K562 (cell line): ENCODE results near the gene YPEL5. TPM values are rescaled to one million over a fixed set of nuclear protein-coding genes. Genes with fewer than 3 reads are reported as not detected.

ENCODE experiments used
- ATAC-seq: fragments of 200-7000 bp; cut with Tn5 transposase; 3 replicates; pipeline ENCODE4 v1.9.1; 2020; ENCODE audit warnings: moderate library complexity
- BruUV-seq: library from RNA; stranded (reverse); fragments of 400-500 nt; replicated peaks from 2 replicates; lab custom pipeline; 2021; lab: Mats Ljungman, UMichigan
- CTCF ChIA-PET: fragments of 300-600 bp; formaldehyde crosslinking; extraction: SDS; loops from one replicate; lab custom pipeline; 2021; ENCODE audit warnings: low intra/inter-chr PET ratio; lab: Yijun Ruan, JAX
- POLR2A ChIA-PET: fragments of 300-600, 350-650 bp; sonication (Branson Sonifier 250); formaldehyde crosslinking; extraction: SDS; loops from one replicate; lab custom pipeline; 2021; ENCODE audit warnings: antibody characterized with exemption, inconsistent platforms; lab: Yijun Ruan, JAX
- DNase-seq, 4 experiments: peaks; one replicate each; pipeline versions ENCODE4 v3.0.0 to v3.0.0-alpha.2; 2011 to 2018; ENCODE audit warnings: low spot score in 3 of 4, mixed read lengths in 3 of 4; ENCODE audit errors: extremely low read depth in 1 of 4
- FAIRE-seq: peaks from 2 replicates; lab custom pipeline; 2011; peaks lifted over from hg19 to GRCh38; lab: Jason Lieb, UNC
- H2AFZ ChIP-seq: 2 replicates; pipeline ENCODE4 v1.6.0; 2011; ENCODE audit warnings: low read depth, low read length, control low read depth, inconsistent platforms
- H3K27ac ChIP-seq: fragments of 200-600 bp; 3 replicates; pipeline ENCODE4 v1.8.0; 2011; ENCODE audit warnings: low read depth, mild to moderate bottlenecking, control low read depth, inconsistent platforms, low read length, moderate library complexity, mixed read lengths; ENCODE audit errors: extremely low read depth
- H3K27me3 ChIP-seq, 2 experiments: fragments of 300-600 bp in 1 of 2; 2 replicates in 1 of 2; 3 replicates in 1 of 2; pipeline versions ENCODE4 v1.6.0 to v1.8.0; 2011; ENCODE audit warnings: inconsistent platforms in 2 of 2, low read length in 2 of 2, mild to moderate bottlenecking in 1 of 2, mixed read lengths in 1 of 2, moderate library complexity in 1 of 2; ENCODE audit not compliant: control insufficient read depth in 2 of 2, insufficient read depth in 2 of 2
- H3K36me3 ChIP-seq: fragments of 300-600 bp; 3 replicates; pipeline ENCODE4 v1.8.0; 2011; ENCODE audit warnings: mild to moderate bottlenecking, low read length, inconsistent platforms; ENCODE audit not compliant: control insufficient read depth, insufficient read depth
- H3K4me1 ChIP-seq, 2 experiments: fragments of 200-600 bp in 1 of 2; replicated peaks in 1 of 2; 2 replicates in 1 of 2; 3 replicates in 1 of 2; pipeline versions ENCODE4 v1.5.1 to v1.8.0; 2011; ENCODE audit warnings: inconsistent platforms in 2 of 2, low read length in 2 of 2, mild to moderate bottlenecking in 1 of 2, mixed read lengths in 1 of 2, moderate library complexity in 1 of 2; ENCODE audit not compliant: control insufficient read depth in 2 of 2, insufficient read depth in 2 of 2
- H3K4me2 ChIP-seq: 2 replicates; pipeline ENCODE4 v1.6.1; 2011; ENCODE audit warnings: low read length, control low read depth, inconsistent platforms, mixed read lengths; ENCODE audit not compliant: insufficient read depth
- H3K4me3 ChIP-seq: fragments of 200-600 bp; sonication (generic), shearing (Covaris generic); 2 replicates; pipeline ENCODE4 v1.5.1; 2016; ENCODE audit warnings: control low read depth, inconsistent platforms
- H3K79me2 ChIP-seq: fragments of 200-600 bp; 3 replicates; pipeline ENCODE4 v1.8.0; 2011; ENCODE audit warnings: low read length, inconsistent platforms; ENCODE audit not compliant: control insufficient read depth, insufficient read depth
- H3K9ac ChIP-seq, 2 experiments: 2 replicates each; pipeline versions ENCODE4 v1.6.0 to v1.6.1; 2011; ENCODE audit warnings: low read depth in 2 of 2, low read length in 2 of 2, control low read depth in 1 of 2, inconsistent platforms in 1 of 2, mild to moderate bottlenecking in 1 of 2, mixed read lengths in 1 of 2; ENCODE audit not compliant: insufficient read depth in 1 of 2
- H3K9me1 ChIP-seq: one replicate; pipeline ENCODE4 v1.6.0; 2011; ENCODE audit warnings: inconsistent platforms, mild to moderate bottlenecking, low read length, moderate library complexity; ENCODE audit not compliant: control insufficient read depth, insufficient read depth
- H3K9me3 ChIP-seq: replicated peaks from 2 replicates; pipeline ENCODE4 v1.5.1; 2011; ENCODE audit warnings: low read depth, low read length, inconsistent platforms; ENCODE audit not compliant: control insufficient read depth, insufficient read depth
- H4K20me1 ChIP-seq: replicated peaks from 2 replicates; pipeline ENCODE4 v1.6.1; 2011; ENCODE audit warnings: low read length, inconsistent platforms, mixed read lengths; ENCODE audit not compliant: control insufficient read depth, insufficient read depth
- CTCF ChIP-seq, 3 experiments: IDR thresholded peaks in 2 of 3; conservative IDR thresholded peaks in 1 of 3; 2 replicates each; pipeline ENCODE4 v1.5.1; 2011 to 2012; ENCODE audit warnings: low read length in 3 of 3, mild to moderate bottlenecking in 3 of 3, control low read depth in 2 of 3, improper control_type of control experiment in 1 of 3, inconsistent platforms in 1 of 3, low read depth in 1 of 3, mixed read lengths in 1 of 3, moderate library complexity in 1 of 3; ENCODE audit not compliant: insufficient read depth in 2 of 3
- ELF1 ChIP-seq: fragments of 200-800 bp; sonication (Bioruptor generic); IDR thresholded peaks from 2 replicates; pipeline ENCODE4 v1.6.1; 2016; ENCODE audit warnings: missing genetic modification characterization, missing compliant biosample characterization
- ELF2 ChIP-seq: fragments of 250-450 bp; sonication (Bioruptor Pico); IDR thresholded peaks from 2 replicates; pipeline ENCODE4 v1.5.0; 2021; ENCODE audit warnings: mild to moderate bottlenecking
- ETV6 ChIP-seq, 3 experiments: fragments of 150-350 bp in 1 of 3; sonication (generic) in 1 of 3; formaldehyde crosslinking in 1 of 3; IDR thresholded peaks; 2 replicates each; pipeline versions ENCODE4 v1.6.1 to v1.8.0; 2014 to 2022; ENCODE audit warnings: borderline replicate concordance in 2 of 3, low read depth in 2 of 3, antibody characterized with exemption in 1 of 3, low read length in 1 of 3, mild to moderate bottlenecking in 1 of 3, missing genetic modification reagents in 1 of 3
- FOXJ2 ChIP-seq: fragments of 200-800 bp; sonication (Bioruptor generic); IDR thresholded peaks from 2 replicates; pipeline ENCODE4 v1.6.1; 2016; ENCODE audit warnings: missing genetic modification characterization, missing compliant biosample characterization
- FOXM1 ChIP-seq, 2 experiments: fragments of 450-650 bp in 1 of 2; sonication (generic) in 1 of 2; formaldehyde crosslinking in 1 of 2; IDR thresholded peaks; 2 replicates each; pipeline versions ENCODE4 v1.6.1 to v1.9.0; 2017 to 2022; ENCODE audit warnings: low read depth in 2 of 2, mild to moderate bottlenecking in 2 of 2, missing genetic modification reagents in 1 of 2, moderate library complexity in 1 of 2
- NELFE ChIP-seq: IDR thresholded peaks from 2 replicates; pipeline ENCODE4 v1.6.1; 2011; ENCODE audit warnings: mild to moderate bottlenecking; ENCODE audit not compliant: insufficient read depth, insufficient read length
- NRF1 ChIP-seq, 2 experiments: fragments of 450-650 bp; IDR thresholded peaks in 1 of 2; conservative IDR thresholded peaks in 1 of 2; 2 replicates each; pipeline ENCODE4 v1.6.1; 2014; ENCODE audit warnings: mild to moderate bottlenecking in 2 of 2
- PHB ChIP-seq: fragments of 250-450 bp; sonication (Bioruptor Pico); IDR thresholded peaks from 2 replicates; pipeline ENCODE4 v1.5.0; 2021
- STAT5A ChIP-seq: IDR thresholded peaks from 2 replicates; pipeline ENCODE4 v1.6.1; 2012; ENCODE audit warnings: low read length, inconsistent platforms, borderline replicate concordance
- TCF15 ChIP-seq: fragments of 250-450 bp; sonication (Bioruptor Pico); IDR thresholded peaks from 2 replicates; pipeline ENCODE4 v1.8.0; 2022; ENCODE audit warnings: moderate library complexity, mild to moderate bottlenecking, inconsistent platforms
- TFE3 ChIP-seq: fragments of 450-650 bp; formaldehyde crosslinking; IDR thresholded peaks from 2 replicates; pipeline ENCODE4 v1.4.0; 2020; ENCODE audit warnings: mild to moderate bottlenecking, mixed read lengths
- ZNF224 ChIP-seq: sonication (generic); formaldehyde crosslinking; IDR thresholded peaks from 2 replicates; pipeline ENCODE4 v1.8.0; 2022; ENCODE audit warnings: mild to moderate bottlenecking, missing genetic modification reagents
- ZNF41 ChIP-seq: fragments of 250-450 bp; sonication (Bioruptor Pico); conservative IDR thresholded peaks from 2 replicates; pipeline ENCODE4 v1.4.0; 2020; ENCODE audit warnings: mild to moderate bottlenecking
- WGBS: fragments of 100-300 bp; shearing (Covaris generic); methylation state at CpG from one replicate; pipeline ENCODE4 v1.1.6; 2016; ENCODE audit warnings: low coverage, mixed read lengths; ENCODE audit not compliant: insufficient coverage; ENCODE audit errors: missing lambda C conversion rate; 5-methylcytosine and 5-hydroxymethylcytosine counted together
- in situ Hi-C: fragments of 300-500 bp; cut with MboI; formaldehyde crosslinking; loops from 4 replicates; pipeline ENCODE4 v1.15.0; 2018; ENCODE audit warnings: inconsistent platforms, mixed read lengths
- intact Hi-C: fragments of 100-400 bp; cut with micrococcal nuclease; formaldehyde crosslinking; loops from 2 replicates; pipeline ENCODE4 v1.14.2; 2022
- polyA plus RNA-seq, 8 experiments: library from polyadenylated mRNA; depleted of rRNA in 4 of 8; stranded (reverse) in 5 of 8; unstranded in 3 of 8; fragments of >200 nt; fragmentation: Nextera tagmentation in 2 of 8; fragmentation: Illumina TruSeq in 1 of 8; extraction: Ambion mirVana in 2 of 8; extraction: Trizol in 1 of 8; gene quantifications; 2 replicates each; pipeline versions ENCODE4 v1.2.1 to v1.2.3, GENCODE V29; 2011 to 2014; ENCODE audit warnings: inconsistent platforms in 1 of 8, missing spikeins in 1 of 8
- total RNA-seq, 7 experiments: library from RNA; depleted of rRNA in 6 of 7; stranded (reverse); fragments of >200 nt in 6 of 7; fragmentation: Illumina TruSeq in 2 of 7; extraction: Trizol in 2 of 7; gene quantifications; 2 replicates each; pipeline versions ENCODE4 v1.2.1 to v1.2.3, GENCODE V29; 2011 to 2021; ENCODE audit warnings: low replicate concordance in 1 of 7

Gene YPEL5
- total and polyA plus RNA-seq, 9 of the 15 experiments (the other 6 are each of a cell fraction or from before 2014, with no cell fraction given): 5.4 to 34.4 (median 12.3) TPM

GRCh38 chr2:30188292-30188691 lies 41.5 kb downstream of the YPEL5 start:
- FAIRE-seq (no peak), DNase-seq (no peak), ATAC-seq (no peak)
- Histone ChIP-seq H4K20me1 (no peaks in the 10 kb centered on the region), H2AFZ (peak overlapping the region; percentile 61), H3K9me1 (no peaks in the 10 kb centered on the region), H3K4me3 (no peak overlapping the region), H3K4me1 (peaks cover 26 to 30% of the 10 kb centered on the region in 2 experiments; a peak in 4 of 5 replicates), H3K4me2 (no peak overlapping the region), H3K79me2 (no peaks in the 10 kb centered on the region), H3K36me3 (no peaks in the 10 kb centered on the region), H3K9ac (no peak overlapping the region), H3K27me3 (no peaks in the 10 kb centered on the region), H3K27ac (no peak overlapping the region), H3K9me3 (no peaks in the 10 kb centered on the region)
- TF ChIP-seq ZNF224 (CRISPR knock-in tag) (no peak), CTCF (IDR thresholded peaks at IDR 0.05 in 2 of 3, conservative IDR thresholded peaks at IDR 0.05 in 1 of 3; ENCODE audit: insufficient read depth in 2 of 3, low read depth in 1 of 3, low read length in 3 of 3) (no peak), NRF1 (conservative IDR thresholded peaks at IDR 0.05 in 1 of 2, IDR thresholded peaks at IDR 0.05 in 1 of 2) (no peak), FOXJ2 (no peak), NELFE (no peak), STAT5A (no peak), ELF2 (no peak), ELF1 (no peak), ETV6 (IDR thresholded peaks at IDR 0.05; ENCODE audit: borderline replicate concordance in 1 of 2, low read depth in 2 of 2, low read length in 1 of 2) (no peak), ETV6 (CRISPR knock-in tag; IDR thresholded peaks at IDR 0.05; ENCODE audit: borderline replicate concordance) (no peak), FOXM1 (IDR thresholded peaks at IDR 0.05; ENCODE audit: low read depth) (no peak), FOXM1 (CRISPR knock-in tag; IDR thresholded peaks at IDR 0.05; ENCODE audit: low read depth) (no peak), TFE3 (CRISPR knock-in tag) (no peak), ZNF41 (CRISPR knock-in tag) (no peak), PHB (CRISPR knock-in tag) (no peak), TCF15 (CRISPR knock-in tag) (no peak)
- CTCF ChIA-PET: no interaction called here
- POLR2A ChIA-PET: interaction anchor here (0.9 kb wide), 1 partner anchor 113 kb away, joined by 3 read pairs; no protein-coding TSS in a partner anchor
- WGBS: 33% methylated on average over 2 of the region's 2 CpGs
- intact Hi-C loops (no loop called here), in situ Hi-C loops (no loop called here)
- no TSS peak for BruUV-seq
